PC-3 (cell line): ENCODE results near the gene ETS1. TPM values are rescaled to one million over a fixed set of nuclear protein-coding genes. Genes with fewer than 3 reads are reported as not detected.

Experiments
- ATAC-seq: fragments of 200-7000 bp; cut with Tn5 transposase; 2 replicates; pipeline ENCODE4 v1.9.1; 2020; ENCODE audit warnings: mild to moderate bottlenecking, moderate library complexity
- BruUV-seq: library from RNA; stranded (reverse); fragments of 400-500 nt; replicated peaks from 2 replicates; lab custom pipeline; 2021; lab: Mats Ljungman, UMichigan
- CTCF ChIA-PET: fragments of 300-600 bp; sonication (Branson Sonifier 250); formaldehyde crosslinking; loops from one replicate; lab custom pipeline; 2022; ENCODE audit warnings: antibody characterized with exemption; lab: Charles Lee
- POLR2A ChIA-PET: fragments of 300-600 bp; sonication (Branson Sonifier 250); formaldehyde crosslinking; loops from one replicate; lab custom pipeline; 2022; ENCODE audit warnings: antibody characterized with exemption; ENCODE audit not compliant: unreplicated experiment; lab: Charles Lee
- DNase-seq: peaks from one replicate; pipeline ENCODE4 v3.0.0-alpha.2; 2015
- H2AFZ ChIP-seq: fragments of 300-600 bp; sonication (generic); 2 replicates; pipeline ENCODE4 v1.6.0; 2016; ENCODE audit warnings: antibody characterized with exemption, low read length
- H3F3A ChIP-seq: fragments of 300-600 bp; sonication (generic); one replicate; pipeline ENCODE4 v1.6.0; 2017; ENCODE audit warnings: antibody characterized with exemption, low read length, control low read depth, mild to moderate bottlenecking; ENCODE audit not compliant: unreplicated experiment
- H3K27ac ChIP-seq: fragments of 300-600 bp; sonication (generic); 2 replicates; pipeline ENCODE4 v1.5.1; 2016; ENCODE audit warnings: mild to moderate bottlenecking, low read length
- H3K27me3 ChIP-seq: fragments of 300-600 bp; sonication (generic); 2 replicates; pipeline ENCODE4 v1.6.1; 2016; ENCODE audit warnings: low read length, mixed read lengths
- H3K36me3 ChIP-seq: fragments of 300-600 bp; sonication (generic); 2 replicates; pipeline ENCODE4 v1.6.1; 2016; ENCODE audit warnings: low read depth, mixed run types, low read length, mixed read lengths
- H3K4me1 ChIP-seq: fragments of 300-600 bp; sonication (generic); 2 replicates; pipeline ENCODE4 v1.5.1; 2016; ENCODE audit warnings: low read length; ENCODE audit not compliant: insufficient read depth
- H3K4me2 ChIP-seq: fragments of 300-600 bp; sonication (generic); 2 replicates; pipeline ENCODE4 v1.6.0; 2016; ENCODE audit warnings: low read length
- H3K4me3 ChIP-seq: fragments of 300-600 bp; sonication (generic); 2 replicates; pipeline ENCODE4 v1.5.1; 2016; ENCODE audit warnings: mild to moderate bottlenecking, low read length, mixed read lengths
- H3K79me2 ChIP-seq: fragments of 300-600 bp; sonication (generic); 2 replicates; pipeline ENCODE4 v1.6.1; 2017; ENCODE audit warnings: low read length, mixed read lengths
- H3K9ac ChIP-seq: fragments of 300-600 bp; sonication (generic); 2 replicates; pipeline ENCODE4 v1.6.0; 2016; ENCODE audit warnings: mild to moderate bottlenecking, low read length
- H3K9me2 ChIP-seq: fragments of 300-600 bp; sonication (generic); replicated peaks from 2 replicates; pipeline ENCODE4 v1.6.1; 2016; ENCODE audit warnings: mixed run types, low read length, mixed read lengths
- H3K9me3 ChIP-seq: fragments of 300-600 bp; sonication (generic); 2 replicates; pipeline ENCODE4 v1.6.1; 2016; ENCODE audit warnings: low read length, mixed read lengths
- H4K20me1 ChIP-seq: fragments of 300-600 bp; sonication (generic); 2 replicates; pipeline ENCODE4 v1.6.1; 2016; ENCODE audit warnings: low read length, mixed read lengths
- EZH2 ChIP-seq: fragments of 300-600 bp; sonication (generic); IDR thresholded peaks from one replicate; pipeline ENCODE4 v1.6.1; 2017; ENCODE audit warnings: antibody characterized with exemption, mild to moderate bottlenecking, low read length; ENCODE audit not compliant: unreplicated experiment
- EZH2phosphoT487 ChIP-seq: fragments of 300-600 bp; sonication (generic); IDR thresholded peaks from 2 replicates; pipeline ENCODE4 v1.6.1; 2018; ENCODE audit warnings: mild to moderate bottlenecking, antibody characterized with exemption, low read length, borderline replicate concordance
- intact Hi-C: fragments of 100-400 bp; cut with micrococcal nuclease; formaldehyde crosslinking; loops from 2 replicates; pipeline ENCODE4 v1.9.0; 2023
- total RNA-seq: library from RNA; depleted of rRNA; stranded (reverse); fragments of >200 nt; gene quantifications from 2 replicates; pipeline ENCODE4 v1.2.3, GENCODE V29; 2014
- TF ChIP-seq, protein P1 (sequence below): fragments of 300-600 bp; sonication (generic); conservative IDR thresholded peaks from 2 replicates; pipeline ENCODE4 v1.5.1; 2017; ENCODE audit warnings: antibody characterized with exemption, low read depth, mild to moderate bottlenecking, low read length

Gene ETS1
- total RNA-seq, 1 experiment from 2014 or later: 52.0 TPM

GRCh38 chr11:128573638-128574037 is 13.7 kb downstream of the ETS1 start:
- no peaks in the 10 kb centered on the region for H3K27me3 ChIP-seq
- POLR2A ChIA-PET: no interaction called here
- H3K36me3 ChIP-seq: no peaks in the 10 kb centered on the region
- no peak overlapping the region for H3K9ac ChIP-seq
- ATAC-seq (no peak), DNase-seq (peak; percentile 28)
- H3K79me2 ChIP-seq: no peaks in the 10 kb centered on the region
- TF ChIP-seq, protein P1, sequence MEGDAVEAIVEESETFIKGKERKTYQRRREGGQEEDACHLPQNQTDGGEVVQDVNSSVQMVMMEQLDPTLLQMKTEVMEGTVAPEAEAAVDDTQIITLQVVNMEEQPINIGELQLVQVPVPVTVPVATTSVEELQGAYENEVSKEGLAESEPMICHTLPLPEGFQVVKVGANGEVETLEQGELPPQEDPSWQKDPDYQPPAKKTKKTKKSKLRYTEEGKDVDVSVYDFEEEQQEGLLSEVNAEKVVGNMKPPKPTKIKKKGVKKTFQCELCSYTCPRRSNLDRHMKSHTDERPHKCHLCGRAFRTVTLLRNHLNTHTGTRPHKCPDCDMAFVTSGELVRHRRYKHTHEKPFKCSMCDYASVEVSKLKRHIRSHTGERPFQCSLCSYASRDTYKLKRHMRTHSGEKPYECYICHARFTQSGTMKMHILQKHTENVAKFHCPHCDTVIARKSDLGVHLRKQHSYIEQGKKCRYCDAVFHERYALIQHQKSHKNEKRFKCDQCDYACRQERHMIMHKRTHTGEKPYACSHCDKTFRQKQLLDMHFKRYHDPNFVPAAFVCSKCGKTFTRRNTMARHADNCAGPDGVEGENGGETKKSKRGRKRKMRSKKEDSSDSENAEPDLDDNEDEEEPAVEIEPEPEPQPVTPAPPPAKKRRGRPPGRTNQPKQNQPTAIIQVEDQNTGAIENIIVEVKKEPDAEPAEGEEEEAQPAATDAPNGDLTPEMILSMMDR: no peak
- no peak for TF ChIP-seq EZH2
- TF ChIP-seq EZH2phosphoT487: no peak
- no peak overlapping the region for H2AFZ ChIP-seq
- no TSS peak for BruUV-seq
- no peak overlapping the region for H3K27ac ChIP-seq
- CTCF ChIA-PET: no interaction called here
- no peaks in the 10 kb centered on the region for H3F3A ChIP-seq
- no peak overlapping the region for H3K4me3 ChIP-seq
- peaks cover 13% of the 10 kb centered on the region for H3K4me1 ChIP-seq
- H4K20me1 ChIP-seq: no peaks in the 10 kb centered on the region
- H3K9me3 ChIP-seq: no peaks in the 10 kb centered on the region
- intact Hi-C loops: no loop called here
- H3K4me2 ChIP-seq: no peak overlapping the region
- H3K9me2 ChIP-seq: no peaks in the 10 kb centered on the region

DNA sequence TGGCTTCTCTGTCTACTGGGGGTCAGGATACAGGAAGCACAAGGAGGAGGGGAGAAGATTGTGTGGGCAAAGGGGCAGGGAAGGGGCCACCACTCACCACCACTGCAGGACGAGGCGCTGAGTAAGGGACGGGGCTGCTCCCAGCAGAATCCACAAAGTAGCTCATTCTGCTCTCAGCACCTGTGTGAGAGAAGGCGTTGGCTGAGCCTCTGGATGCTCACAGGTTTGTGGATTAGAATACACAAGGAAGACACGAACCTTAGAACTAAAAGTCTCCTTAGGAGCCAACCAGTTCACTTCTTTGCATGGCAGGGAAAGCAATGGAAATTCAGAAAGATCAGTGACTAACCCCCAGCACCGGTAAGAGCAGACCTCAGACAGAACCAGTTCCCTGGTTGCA is 14.4 kb downstream of the ETS1 start:
- H3K4me1 ChIP-seq: peaks cover 13% of the 10 kb centered on the region
- H3K9me2 ChIP-seq: no peaks in the 10 kb centered on the region
- H3F3A ChIP-seq: no peaks in the 10 kb centered on the region
- ChIA-PET CTCF (no interaction called here), POLR2A (no interaction called here)
- H3K27ac ChIP-seq: no peak overlapping the region
- no peak for TF ChIP-seq EZH2phosphoT487
- TF ChIP-seq, protein P1: no peak
- TF ChIP-seq EZH2: no peak
- no peaks in the 10 kb centered on the region for H3K36me3 ChIP-seq
- H3K79me2 ChIP-seq: no peaks in the 10 kb centered on the region
- H2AFZ ChIP-seq: no peak overlapping the region
- no peaks in the 10 kb centered on the region for H3K9me3 ChIP-seq
- H3K9ac ChIP-seq: no peak overlapping the region
- ATAC-seq (no peak), DNase-seq (peak; percentile 16)
- H4K20me1 ChIP-seq: no peaks in the 10 kb centered on the region
- intact Hi-C loops: no loop called here
- H3K4me2 ChIP-seq: no peak overlapping the region
- H3K4me3 ChIP-seq: no peak overlapping the region
- no peaks in the 10 kb centered on the region for H3K27me3 ChIP-seq
- BruUV-seq: no TSS peak

- ChIA-PET CTCF (no interaction called here), POLR2A (no interaction called here)
- no peak for TF ChIP-seq EZH2
- TF ChIP-seq, protein P1: no peak
These were observed 16.7 kb downstream of the ETS1 start for GRCh38 chr11:128570632-128571031.

More at GRCh38 chr11:128570632-128571031, 16.7 kb downstream of the ETS1 start:
- ATAC-seq (no peak), DNase-seq (no peak)
- Histone ChIP-seq H2AFZ (no peak overlapping the region), H4K20me1 (no peaks in the 10 kb centered on the region), H3K4me1 (peaks cover 13% of the 10 kb centered on the region), H3K4me3 (no peak overlapping the region), H3K27ac (no peak overlapping the region), H3K4me2 (no peak overlapping the region), H3K27me3 (no peaks in the 10 kb centered on the region), H3F3A (no peaks in the 10 kb centered on the region), H3K9ac (no peak overlapping the region), H3K9me3 (no peaks in the 10 kb centered on the region), H3K9me2 (no peaks in the 10 kb centered on the region), H3K79me2 (no peaks in the 10 kb centered on the region), H3K36me3 (no peaks in the 10 kb centered on the region)
- BruUV-seq: no TSS peak
- intact Hi-C loops: no loop called here
